Brain microvascular endothelial cell (primary cell): ENCODE measurements around the gene ANKMY1.

Experiments
- DNase-seq: peaks from one replicate; pipeline ENCODE4 v3.0.0-alpha.2; 2020
- H3K27ac ChIP-seq: fragments of 250-450 bp; sonication (Bioruptor Pico); 2 replicates; pipeline ENCODE4 v1.5.1; 2020; ENCODE audit warnings: mild to moderate bottlenecking, moderate library complexity
- H3K27me3 ChIP-seq: fragments of 250-450 bp; sonication (Bioruptor Pico); replicated peaks from 2 replicates; pipeline ENCODE4 v1.5.1; 2020; ENCODE audit warnings: mild to moderate bottlenecking
- H3K36me3 ChIP-seq: fragments of 250-450 bp; sonication (Bioruptor Pico); replicated peaks from 2 replicates; pipeline ENCODE4 v1.5.1; 2020; ENCODE audit warnings: mild to moderate bottlenecking
- H3K4me3 ChIP-seq: 2 replicates; pipeline ENCODE4 v1.5.1; 2011; ENCODE audit warnings: low read depth, mild to moderate bottlenecking, control low read depth, low read length, moderate library complexity
- CTCF ChIP-seq: IDR thresholded peaks from 2 replicates; pipeline ENCODE4 v1.5.1; 2011; ENCODE audit warnings: low read depth, mild to moderate bottlenecking, moderate library complexity, low read length, control low read depth, inconsistent platforms; ENCODE audit errors: missing control alignments
- in situ Hi-C: cut with HindIII; loops from 2 replicates; pipeline ENCODE4 v1.10.0; 2017; ENCODE audit warnings: low sequenced_read_pairs, low pct_ligation_motif_present

The ANKMY1 gene

GRCh38 chr2:240437861-240438809, 119.7 kb downstream of the ANKMY1 start:
- in situ Hi-C loops, result loop anchor here (10.0 kb wide), 1 partner anchor 203 kb away; no protein-coding TSS in a partner anchor
- Histone ChIP-seq H3K36me3 (no peaks in the 10 kb centered on the region), H3K27me3 (no peaks in the 10 kb centered on the region), H3K27ac (no peak overlapping the region), H3K4me3 (peak overlapping the region; percentile 65)
- DNase-seq, result no peak
- peak; percentile 97 for TF ChIP-seq CTCF

- H3K27me3 ChIP-seq, result no peaks in the 10 kb centered on the region
- no peak for DNase-seq
- no peak overlapping the region for H3K27ac ChIP-seq
- no peaks in the 10 kb centered on the region for H3K36me3 ChIP-seq
- no peak for TF ChIP-seq CTCF
- in situ Hi-C loops, result loop anchor here (10.0 kb wide), 1 partner anchor 203 kb away; no protein-coding TSS in a partner anchor
- peak overlapping the region; percentile 65 for H3K4me3 ChIP-seq
These were observed 120.3 kb downstream of the ANKMY1 start for GRCh38 chr2:240437551-240437860.

GRCh38 chr2:240436683-240437550, 120.9 kb downstream of the ANKMY1 start:
- in situ Hi-C loops, result loop anchor here (10.0 kb wide), 1 partner anchor 202 kb away; no protein-coding TSS in a partner anchor
- no peak for DNase-seq
- Histone ChIP-seq H3K27ac (no peak overlapping the region), H3K27me3 (no peaks in the 10 kb centered on the region), H3K4me3 (peak overlapping the region; percentile 65), H3K36me3 (no peaks in the 10 kb centered on the region)
- no peak for TF ChIP-seq CTCF

- H3K27ac ChIP-seq, result peak overlapping the region; percentile 59
- no peaks in the 10 kb centered on the region for H3K36me3 ChIP-seq
- DNase-seq, result no peak
- in situ Hi-C loops, result loop anchor here (10.0 kb wide), 1 partner anchor 201 kb away; no protein-coding TSS in a partner anchor
- TF ChIP-seq CTCF, result no peak
- no peaks in the 10 kb centered on the region for H3K27me3 ChIP-seq
- peak overlapping the region; percentile 65 for H3K4me3 ChIP-seq
These were observed 121.7 kb downstream of the ANKMY1 start for GRCh38 chr2:240435948-240436682.

GRCh38 chr2:240435457-240435947, 122.3 kb downstream of the ANKMY1 start, which contains the start of gene GPC1:
TSS of gene GPC1 (plus strand) at chr2:240435663. CDS start at chr2:240435919, 256 bp downstream.
- TF ChIP-seq CTCF, result no peak
- peak; percentile 42 for DNase-seq
- H3K27ac ChIP-seq, result peak within 1 kb of the TSS; percentile 85
- no peaks in the 10 kb centered on the region for H3K36me3 ChIP-seq
- in situ Hi-C loops, result loop anchor here (10.0 kb wide), 1 partner anchor 201 kb away; no protein-coding TSS in a partner anchor
- peak within 1 kb of the TSS; percentile 65 for H3K4me3 ChIP-seq
- no peaks in the 10 kb centered on the region for H3K27me3 ChIP-seq
